Stimulated activated CD4-positive, alpha-beta T cell treated with anti-CD3 and anti-CD28 coated beads, TNF-alpha, amount 100 ng/mL, for 48 hours (primary cell): ENCODE data around the gene MIEF1.

Experiments used
- DNase-seq, 3 donors: peaks; one replicate each; pipeline ENCODE4 v3.0.0-alpha.2; 2020; ENCODE audit warnings: low read depth in 3 of 3

Gene MIEF1

GRCh38 chr22:39556970-39557841 is 55.1 kb downstream of the MIEF1 start:
- no peak for DNase-seq

GRCh38 chr22:39558254-39558727 is 56.2 kb downstream of the MIEF1 start:
- no peak for DNase-seq

DNA sequence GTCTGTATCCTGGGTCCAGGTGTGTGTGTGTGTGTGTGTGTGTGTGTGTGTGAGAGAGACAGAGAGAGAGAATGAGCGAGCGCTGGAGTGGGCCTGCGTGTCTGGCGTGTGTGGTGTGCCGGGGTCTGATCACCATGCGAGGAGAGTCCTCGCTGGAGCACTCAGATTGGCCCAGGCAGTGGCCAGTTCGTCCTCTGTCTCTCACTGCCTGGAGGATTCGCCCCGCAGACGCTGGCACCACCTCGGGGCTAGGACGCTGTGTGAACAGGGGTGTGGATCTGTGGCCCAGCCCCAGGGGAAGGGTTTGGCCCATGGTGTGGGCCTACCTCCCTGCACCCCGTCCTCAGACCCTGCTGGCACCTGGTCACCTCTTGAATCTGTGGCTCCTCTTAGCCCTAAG is 56.9 kb downstream of the MIEF1 start:
- DNase-seq: no peak

DNA sequence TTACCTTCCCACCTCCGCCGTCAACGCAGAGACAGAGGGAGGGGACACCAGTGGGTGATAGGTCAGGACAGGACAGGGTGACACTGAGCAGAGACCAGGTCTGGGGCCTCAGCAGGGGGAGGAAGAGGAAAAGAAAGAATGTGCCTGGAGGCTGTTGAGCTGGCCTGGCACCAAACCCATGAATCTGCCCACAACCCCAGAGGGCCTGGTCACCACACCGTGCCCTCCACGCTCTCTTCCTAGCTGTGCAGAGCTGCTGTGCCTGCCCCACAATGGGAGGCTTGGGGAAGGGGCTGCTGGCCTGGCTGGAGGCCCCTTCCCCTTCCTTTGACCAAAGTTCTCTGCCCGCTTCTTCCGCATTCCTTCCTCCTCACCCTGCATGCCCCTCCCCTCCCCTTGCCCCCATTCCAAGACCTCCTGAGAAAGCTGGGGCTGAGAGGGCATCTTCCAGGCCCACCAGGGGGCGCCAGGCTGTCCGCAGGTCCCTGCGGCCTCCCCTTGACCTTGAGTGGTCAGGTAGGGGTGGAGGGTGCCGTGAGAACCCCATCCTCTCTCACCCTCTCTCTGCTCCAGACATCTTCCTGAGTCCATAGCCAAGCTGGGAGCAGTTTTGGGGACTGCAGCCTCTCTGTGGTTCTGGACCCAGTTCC is 57.5 kb downstream of the MIEF1 start:
- DNase-seq: no peak

DNA sequence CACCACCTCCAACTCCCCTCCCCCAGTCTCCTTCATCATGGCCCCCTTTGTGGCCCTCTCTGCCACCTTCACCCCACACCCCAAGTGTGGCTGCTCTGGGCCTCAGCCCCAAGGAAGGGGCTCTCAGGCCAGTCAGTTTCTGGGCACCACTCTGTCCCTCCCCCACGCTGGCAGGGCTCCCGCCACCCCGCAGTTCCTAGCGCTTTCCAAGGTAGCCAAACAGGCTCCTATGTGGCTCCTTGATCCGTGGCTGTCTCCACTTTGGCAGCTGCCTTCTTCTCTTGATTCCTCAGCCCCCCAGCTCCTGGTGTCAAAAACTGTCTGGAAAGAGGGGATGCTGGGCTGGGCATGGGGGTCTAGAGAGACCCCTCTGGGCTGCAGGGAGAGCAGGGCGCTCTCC is 58.0 kb downstream of the MIEF1 start:
- no peak for DNase-seq

GRCh38 chr22:39562839-39563489 is 60.9 kb downstream of the MIEF1 start:
- DNase-seq: no peak

- DNase-seq: no peak
Observed at GRCh38 chr22:39563571-39564428, 61.7 kb downstream of the MIEF1 start.

GRCh38 chr22:39565414-39565944 is 63.4 kb downstream of the MIEF1 start:
- no peak for DNase-seq

GRCh38 chr22:39567135-39567946 is 65.3 kb downstream of the MIEF1 start:
- DNase-seq: no peak
